Measurements from ENCODE around the gene CDK14. TPM values are rescaled to one million over a fixed set of nuclear protein-coding genes. Genes with fewer than 3 reads are reported as not detected.

The CDK14 gene
- total and polyA plus RNA-seq, 4 donors = 4.2 to 12.4 (median 7.4) TPM

- H3K9ac ChIP-seq (ENCODE audit: low read depth in 1 of 2, low read length in 2 of 2) = no peak overlapping the region
- no peaks in the 10 kb centered on the region for H3K9me3 ChIP-seq (ENCODE audit: control insufficient read depth in 4 of 4, low read length in 3 of 4)
- TF ChIP-seq HNF4A (conservative IDR thresholded peaks at IDR 0.05) = no peak
- H3K36me3 ChIP-seq (ENCODE audit: control insufficient read depth in 4 of 4, insufficient read depth in 3 of 4, low read depth in 1 of 4, low read length in 3 of 4) = no peaks in the 10 kb centered on the region
- H3K4me1 ChIP-seq (ENCODE audit: control insufficient read depth in 4 of 4, insufficient read depth in 4 of 4, low read length in 3 of 4) = no peaks in the 10 kb centered on the region
- no peak overlapping the region for H3K27ac ChIP-seq (ENCODE audit: low read depth in 1 of 2, low read length in 2 of 2)
- no peak for DNase-seq (ENCODE audit: low spot score)
- H3K4me3 ChIP-seq (ENCODE audit: low read depth in 1 of 3, low read length in 3 of 3) = no peak overlapping the region
- H3K27me3 ChIP-seq (ENCODE audit: control insufficient read depth in 4 of 4, insufficient read depth in 4 of 4, low read length in 3 of 4) = no peaks in the 10 kb centered on the region
- 84% methylated on average over 1 of the region's 1 CpG for WGBS
These were observed 365.1 kb downstream of the CDK14 start for GRCh38 chr7:90961037-90961725.

GRCh38 chr7:90965211-90965610 is 369.1 kb downstream of the CDK14 start:
- no peaks in the 10 kb centered on the region for H3K36me3 ChIP-seq (ENCODE audit: control insufficient read depth in 4 of 4, insufficient read depth in 3 of 4, low read depth in 1 of 4, low read length in 3 of 4)

GRCh38 chr7:90966346-90966745 is 370.2 kb downstream of the CDK14 start:
- no peaks in the 10 kb centered on the region for H3K36me3 ChIP-seq (ENCODE audit: control insufficient read depth in 4 of 4, insufficient read depth in 3 of 4, low read depth in 1 of 4, low read length in 3 of 4)
- H3K9me3 ChIP-seq (ENCODE audit: control insufficient read depth in 4 of 4, low read length in 3 of 4) = no peaks in the 10 kb centered on the region
- H3K27ac ChIP-seq (ENCODE audit: low read depth in 1 of 2, low read length in 2 of 2) = no peak overlapping the region
- no peak overlapping the region for H3K4me3 ChIP-seq (ENCODE audit: low read depth in 1 of 3, low read length in 3 of 3)
- TF ChIP-seq ATF3 (IDR thresholded peaks at IDR 0.05) = no peak
- TF ChIP-seq GABPA (IDR thresholded peaks at IDR 0.05 in 1 of 2, conservative IDR thresholded peaks at IDR 0.05 in 1 of 2) = no peak
- no peak for TF ChIP-seq JUND (IDR thresholded peaks at IDR 0.05)
- TF ChIP-seq MAX (IDR thresholded peaks at IDR 0.05) = no peak
- no peak for TF ChIP-seq FOXA2 (IDR thresholded peaks at IDR 0.05)
- TF ChIP-seq ZBTB33 (IDR thresholded peaks at IDR 0.05) = no peak
- no peak for TF ChIP-seq REST (IDR thresholded peaks at IDR 0.05)
- TF ChIP-seq RXRA (IDR thresholded peaks at IDR 0.05) = no peak
- no peak for TF ChIP-seq HNF4A (conservative IDR thresholded peaks at IDR 0.05)
- no peak for TF ChIP-seq CTCF (IDR thresholded peaks at IDR 0.05; ENCODE audit: low read depth, low read length, missing input control)
- TF ChIP-seq YY1 (IDR thresholded peaks at IDR 0.05) = no peak
- no peak for TF ChIP-seq TAF1 (conservative IDR thresholded peaks at IDR 0.05)
- no peak for TF ChIP-seq NR2F2 (IDR thresholded peaks at IDR 0.05)
- TF ChIP-seq RAD21 (IDR thresholded peaks at IDR 0.05) = no peak
- TF ChIP-seq SP1 (IDR thresholded peaks at IDR 0.05) = no peak
- no peak for TF ChIP-seq FOXA1 (IDR thresholded peaks at IDR 0.05)
- no peak for TF ChIP-seq HNF4G (IDR thresholded peaks at IDR 0.05)
- H3K9ac ChIP-seq (ENCODE audit: low read depth in 1 of 2, low read length in 2 of 2) = no peak overlapping the region
- no peaks in the 10 kb centered on the region for H3K27me3 ChIP-seq (ENCODE audit: control insufficient read depth in 4 of 4, insufficient read depth in 4 of 4, low read length in 3 of 4)
- WGBS = 60% methylated on average over 1 of the region's 1 CpG
- no peaks in the 10 kb centered on the region for H3K4me1 ChIP-seq (ENCODE audit: control insufficient read depth in 4 of 4, insufficient read depth in 4 of 4, low read length in 3 of 4)
- DNase-seq (ENCODE audit: low spot score) = no peak

More at GRCh38 chr7:90965211-90965610, 369.1 kb downstream of the CDK14 start:
- no peaks in the 10 kb centered on the region for H3K27me3 ChIP-seq (ENCODE audit: control insufficient read depth in 4 of 4, insufficient read depth in 4 of 4, low read length in 3 of 4)
- WGBS = 90% methylated on average over 2 of the region's 2 CpGs
- no peaks in the 10 kb centered on the region for H3K9me3 ChIP-seq (ENCODE audit: control insufficient read depth in 4 of 4, low read length in 3 of 4)
- H3K27ac ChIP-seq (ENCODE audit: low read depth in 1 of 2, low read length in 2 of 2) = no peak overlapping the region
- no peaks in the 10 kb centered on the region for H3K4me1 ChIP-seq (ENCODE audit: control insufficient read depth in 4 of 4, insufficient read depth in 4 of 4, low read length in 3 of 4)
- H3K9ac ChIP-seq (ENCODE audit: low read depth in 1 of 2, low read length in 2 of 2) = no peak overlapping the region
- TF ChIP-seq ATF3 (IDR thresholded peaks at IDR 0.05) (no peak), FOXA2 (IDR thresholded peaks at IDR 0.05) (no peak), FOXA1 (IDR thresholded peaks at IDR 0.05) (no peak)
- no peak overlapping the region for H3K4me3 ChIP-seq (ENCODE audit: low read depth in 1 of 3, low read length in 3 of 3)
- no peak for DNase-seq (ENCODE audit: low spot score)
